ENCODE data around the gene TEC.

- TF ChIP-seq EZH2 (IDR thresholded peaks at IDR 0.05) (no peak), POLR2AphosphoS5 (IDR thresholded peaks at IDR 0.05; ENCODE audit: borderline replicate concordance, low read depth, low read length) (no peak), FOXP2 (optimal IDR thresholded peaks at IDR 0.05; ENCODE audit: control extremely low read depth, extremely low read length, insufficient read depth) (no peak)
These were observed 131.8 kb downstream of the TEC start for GRCh38 chr4:48137846-48138245.
